ENCODE measurements around the gene PDE10A.
"Not testable (repeated sequence)": the region's sequence is repeated elsewhere in the genome, so short reads cannot be mapped to it uniquely, and the experiment has no call there.

Gene PDE10A

GRCh38 chr6:165519316-165519715 lies 143.7 kb downstream of the PDE10A start:
- no peak for DNase-seq

- no peak for DNase-seq
Observed at GRCh38 chr6:165515963-165516624, 146.9 kb downstream of the PDE10A start.

GRCh38 chr6:165514621-165515020 lies 148.4 kb downstream of the PDE10A start:
- no peak for DNase-seq

GRCh38 chr6:165511807-165512206 lies 151.2 kb downstream of the PDE10A start:
- DNase-seq: no peak

GRCh38 chr6:165508321-165508869 lies 154.6 kb downstream of the PDE10A start:
- DNase-seq: no peak

GRCh38 chr6:165506657-165507056 lies 156.4 kb downstream of the PDE10A start:
- DNase-seq: no peak

GRCh38 chr6:165500214-165500907 lies 162.7 kb downstream of the PDE10A start:
- not testable (repeated sequence) for DNase-seq

- DNase-seq: no peak
Observed at GRCh38 chr6:165497472-165497871, 165.6 kb downstream of the PDE10A start.

- no peak for DNase-seq
Observed at GRCh38 chr6:165488624-165489295, 174.3 kb downstream of the PDE10A start.

- no peak for DNase-seq
Observed at GRCh38 chr6:165487950-165488349, 175.1 kb downstream of the PDE10A start.

GRCh38 chr6:165487347-165487746 lies 175.7 kb downstream of the PDE10A start:
- no peak for DNase-seq

GRCh38 chr6:165486183-165487137 lies 176.6 kb downstream of the PDE10A start:
- DNase-seq: no peak

GRCh38 chr6:165484178-165484889 lies 178.7 kb downstream of the PDE10A start:
- DNase-seq: no peak

GRCh38 chr6:165481921-165482320 lies 181.1 kb downstream of the PDE10A start:
- no peak for DNase-seq

GRCh38 chr6:165480916-165481315 lies 182.1 kb downstream of the PDE10A start:
- no peak for DNase-seq

GRCh38 chr6:165478581-165478980 lies 184.5 kb downstream of the PDE10A start:
- no peak for DNase-seq

- DNase-seq: no peak
Observed at GRCh38 chr6:165469483-165469882, 193.6 kb downstream of the PDE10A start.

GRCh38 chr6:165468340-165469235 lies 194.5 kb downstream of the PDE10A start:
- DNase-seq: no peak

- not testable (repeated sequence) for DNase-seq
Observed at GRCh38 chr6:165463499-165463898, 199.5 kb downstream of the PDE10A start.

GRCh38 chr6:165459605-165460301 lies 203.3 kb downstream of the PDE10A start:
- not testable (repeated sequence) for DNase-seq

Measured in activated CD8-positive, alpha-beta memory T cell treated with anti-CD3 and anti-CD28 coated beads, Interleukin-2, amount 50 U/mL, for 48 hours (primary cell).